A673 (cell line): ENCODE data around the gene ZNF860.
"Not testable (repeated sequence)": the region's sequence is repeated elsewhere in the genome, so short reads cannot be mapped to it uniquely, and the experiment has no call there.

Source experiments
- CTCF ChIP-seq: fragments of 300-800, 200-600 bp; sonication (generic); conservative IDR thresholded peaks from 2 replicates; pipeline ENCODE4 v1.5.1; 2017; ENCODE audit warnings: low read depth, mild to moderate bottlenecking, antibody characterized with exemption, low read length, moderate library complexity, mixed read lengths
- EZH2 ChIP-seq: fragments of 200-600 bp; sonication (generic); IDR thresholded peaks from 2 replicates; pipeline ENCODE4 v1.6.1; 2017; ENCODE audit warnings: borderline replicate concordance, low read depth, mild to moderate bottlenecking, mixed read lengths, antibody characterized with exemption, low read length; ENCODE audit not compliant: poor library complexity, severe bottlenecking

- TF ChIP-seq CTCF, EZH2: not testable (repeated sequence)
Measured at GRCh38 chr3:31995026-31995425, 13.5 kb downstream of the ZNF860 start.
